NCI-H526 treated with DMSO at 0.1 percent for 48 hours (cell line): ENCODE measurements around the gene CDC34.

Source experiments
- DNase-seq: peaks from one replicate; lab custom pipeline; 2025; lab: John Stamatoyannopoulos, UW

CDC34 gene

DNA sequence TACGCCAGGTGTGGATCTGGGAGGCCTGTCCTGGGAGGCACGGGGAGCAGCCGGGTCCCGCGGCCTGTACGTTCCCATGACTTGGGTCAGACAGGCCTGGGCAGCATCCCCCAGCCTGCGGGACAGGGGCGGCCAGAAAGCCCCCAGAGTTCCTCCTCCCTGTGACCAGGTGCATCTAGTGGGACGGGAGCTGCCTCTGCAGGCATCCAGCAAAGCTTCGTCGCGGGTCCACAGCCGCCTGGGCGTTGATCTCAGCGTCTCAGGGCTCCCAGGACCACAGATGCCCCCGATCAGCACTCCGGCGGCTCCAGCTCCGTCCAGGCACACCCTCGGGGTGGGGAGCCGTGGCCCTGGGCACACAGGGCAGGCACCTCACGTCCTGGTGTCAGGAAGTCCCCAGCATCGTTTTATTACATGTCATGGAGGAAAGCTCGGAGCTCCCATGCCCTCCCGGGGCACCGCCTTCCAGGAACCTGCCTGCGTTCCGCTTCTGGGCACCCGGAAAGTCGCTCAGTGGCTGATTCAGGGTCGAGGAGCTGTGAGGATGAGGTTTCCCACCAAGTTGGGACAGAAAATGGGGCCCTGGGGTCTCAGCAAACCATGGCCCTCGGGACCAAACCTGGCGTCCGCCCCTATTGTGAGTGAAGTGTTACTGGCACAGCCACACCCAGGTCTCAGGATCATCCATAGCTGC is 10.8 kb downstream of the CDC34 start:
- no peak for DNase-seq

DNA sequence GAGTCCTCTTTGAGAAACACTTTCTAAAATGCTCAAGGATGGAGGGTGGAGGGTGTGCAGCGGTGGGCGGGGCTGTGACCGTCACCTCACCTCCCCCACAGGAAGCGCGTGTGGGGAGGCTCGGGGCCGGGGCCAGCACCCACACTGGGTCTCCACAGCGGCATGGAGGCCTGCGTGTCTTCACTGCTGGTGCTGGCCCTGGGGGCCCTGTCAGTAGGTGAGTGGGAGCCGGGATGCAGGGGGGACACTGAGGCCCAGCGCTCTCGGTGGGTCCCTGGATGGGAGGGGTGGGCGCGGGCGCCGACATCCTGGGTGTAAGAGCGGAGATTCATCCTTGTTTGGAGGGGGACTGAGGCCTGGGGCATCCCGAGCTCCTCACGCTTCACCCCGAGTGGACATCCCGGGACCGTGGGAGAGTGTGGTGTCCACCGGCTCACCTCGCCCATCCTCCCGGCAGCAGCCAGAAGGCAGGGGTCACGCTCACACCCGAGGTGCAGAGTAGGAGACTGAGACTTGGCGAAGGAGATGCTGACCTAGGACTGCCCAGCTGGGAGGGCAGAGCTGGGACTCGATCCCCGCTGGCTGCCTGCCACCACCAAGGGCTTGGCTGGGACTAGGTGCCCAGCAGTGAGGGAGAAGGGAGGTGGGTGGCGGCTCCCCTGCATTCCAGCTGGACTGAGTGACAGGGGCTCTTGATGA is 12.5 kb downstream of the CDC34 start, which contains the start of gene GZMM:
Gene GZMM (plus strand): TSS at position 144 of the 699 bp plus-strand sequence. CDS start 19 bp downstream, at position 163.
- DNase-seq: no peak

DNA sequence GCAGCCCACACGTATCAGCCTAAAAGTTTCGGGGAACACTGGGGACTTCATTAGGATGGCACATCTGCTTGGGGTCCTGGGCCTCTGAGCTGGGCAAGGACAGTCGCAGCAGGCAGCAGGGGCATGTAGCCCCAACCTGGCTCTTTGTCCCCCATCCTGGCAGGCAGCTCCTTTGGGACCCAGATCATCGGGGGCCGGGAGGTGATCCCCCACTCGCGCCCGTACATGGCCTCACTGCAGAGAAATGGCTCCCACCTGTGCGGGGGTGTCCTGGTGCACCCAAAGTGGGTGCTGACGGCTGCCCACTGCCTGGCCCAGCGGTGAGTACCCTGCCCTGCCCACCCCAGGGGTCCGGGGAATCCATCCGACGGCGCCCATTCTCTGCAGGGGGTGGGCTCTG is 15.6 kb downstream of the CDC34 start:
- no peak for DNase-seq

DNA sequence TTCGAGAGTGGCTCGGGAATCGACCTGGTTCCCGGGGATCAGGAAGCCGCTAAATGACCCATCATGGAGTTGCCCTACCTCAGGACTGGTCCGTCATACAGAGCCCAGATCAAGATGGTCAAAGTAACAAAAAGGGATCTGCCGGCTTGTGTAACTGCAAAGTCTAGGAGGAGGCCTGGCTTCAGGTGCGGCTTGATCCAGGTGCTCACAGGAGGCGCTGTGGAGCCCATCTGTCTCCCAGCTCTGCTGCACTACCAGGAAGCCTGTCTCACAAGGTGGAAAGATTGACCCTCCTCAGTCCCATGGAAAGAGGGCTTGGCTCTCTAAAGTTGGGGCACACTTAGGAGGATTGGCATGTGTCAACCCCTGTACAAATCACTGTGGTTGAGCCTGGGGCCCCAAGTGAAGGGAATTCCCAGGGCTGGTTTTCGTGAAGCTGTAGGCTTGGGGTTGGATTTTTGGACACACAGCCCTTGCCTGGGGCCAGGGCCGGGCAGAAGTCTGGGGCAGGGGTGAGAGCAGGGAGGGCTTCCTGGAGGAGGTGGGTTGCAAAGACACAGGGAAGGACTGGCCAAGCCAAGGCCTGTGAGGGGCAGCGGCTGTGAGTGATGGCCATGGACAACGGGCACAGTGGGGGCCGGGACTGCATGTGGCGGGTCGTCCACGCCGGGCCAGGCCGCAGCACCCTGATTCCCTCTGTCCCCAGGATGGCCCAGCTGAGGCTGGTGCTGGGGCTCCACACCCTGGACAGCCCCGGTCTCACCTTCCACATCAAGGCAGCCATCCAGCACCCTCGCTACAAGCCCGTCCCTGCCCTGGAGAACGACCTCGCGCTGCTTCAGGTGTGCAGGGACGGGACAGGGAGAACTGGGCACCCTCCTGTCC is 16.5 kb downstream of the CDC34 start:
- DNase-seq: no peak

DNA sequence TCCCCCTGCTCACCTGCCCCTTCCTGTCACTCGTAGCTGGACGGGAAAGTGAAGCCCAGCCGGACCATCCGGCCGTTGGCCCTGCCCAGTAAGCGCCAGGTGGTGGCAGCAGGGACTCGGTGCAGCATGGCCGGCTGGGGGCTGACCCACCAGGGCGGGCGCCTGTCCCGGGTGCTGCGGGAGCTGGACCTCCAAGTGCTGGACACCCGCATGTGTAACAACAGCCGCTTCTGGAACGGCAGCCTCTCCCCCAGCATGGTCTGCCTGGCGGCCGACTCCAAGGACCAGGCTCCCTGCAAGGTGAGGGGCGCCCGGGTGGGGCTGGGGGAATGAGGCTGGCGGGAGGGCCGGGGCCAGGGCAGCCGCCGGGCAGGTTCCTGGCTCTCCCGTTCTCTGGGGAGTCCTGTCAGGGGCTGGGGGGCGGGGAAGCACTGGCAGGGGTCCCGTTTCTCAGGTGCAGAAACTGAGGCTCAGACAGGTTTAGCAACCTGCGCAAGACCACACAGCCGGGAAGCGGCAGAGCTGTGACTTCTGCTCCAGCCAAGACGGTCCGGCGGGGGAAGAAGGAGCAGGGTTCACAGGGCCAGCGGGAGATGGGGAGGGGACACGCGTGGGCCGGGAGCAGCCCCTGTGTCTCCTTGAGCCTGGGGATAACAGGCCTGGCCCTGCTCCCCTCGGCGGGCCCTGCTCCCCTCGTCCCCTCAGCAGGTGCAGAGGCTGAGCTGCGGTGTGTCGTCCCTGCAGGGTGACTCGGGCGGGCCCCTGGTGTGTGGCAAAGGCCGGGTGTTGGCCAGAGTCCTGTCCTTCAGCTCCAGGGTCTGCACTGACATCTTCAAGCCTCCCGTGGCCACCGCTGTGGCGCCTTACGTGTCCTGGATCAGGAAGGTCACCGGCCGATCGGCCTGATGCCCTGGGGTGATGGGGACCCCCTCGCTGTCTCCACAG is 17.6 kb downstream of the CDC34 start:
- no peak for DNase-seq

DNA sequence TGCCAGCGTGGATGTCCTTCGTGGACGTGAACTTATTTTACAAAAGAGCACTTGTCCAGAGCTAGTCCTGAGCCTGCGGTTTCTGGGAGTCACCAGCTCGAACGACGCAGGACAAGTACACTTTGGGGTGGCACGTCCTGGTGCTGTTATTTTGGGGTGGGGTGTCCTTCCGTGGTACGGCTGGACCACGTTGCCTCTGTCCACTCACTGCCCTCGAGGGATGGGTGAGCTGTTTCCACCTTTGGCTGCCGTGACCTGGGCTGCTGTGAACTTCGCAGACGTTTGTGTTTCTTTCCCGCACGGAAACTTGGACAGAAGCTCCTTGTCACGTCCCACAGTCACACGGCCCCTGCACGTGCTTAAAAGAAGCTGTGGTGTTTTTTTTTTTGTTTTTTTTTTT is 23.3 kb downstream of the CDC34 start:
- DNase-seq: no peak

DNA sequence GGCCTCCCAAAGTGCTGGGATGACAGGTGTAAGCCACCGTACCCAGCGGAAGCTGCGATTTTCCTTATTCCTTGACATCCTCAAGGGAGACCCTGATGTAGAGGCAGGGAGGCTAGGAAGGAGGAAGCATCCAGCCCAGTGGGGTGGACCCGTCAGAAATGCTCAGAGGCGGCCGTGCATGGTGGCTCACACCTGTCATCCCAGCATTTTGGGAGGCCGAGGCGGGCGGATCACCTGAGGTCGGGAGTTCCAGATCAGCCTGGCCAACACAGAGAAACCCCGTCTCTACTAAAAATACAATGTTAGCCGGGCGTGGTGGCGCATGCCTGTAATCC is 23.9 kb downstream of the CDC34 start:
- no peak for DNase-seq

DNA sequence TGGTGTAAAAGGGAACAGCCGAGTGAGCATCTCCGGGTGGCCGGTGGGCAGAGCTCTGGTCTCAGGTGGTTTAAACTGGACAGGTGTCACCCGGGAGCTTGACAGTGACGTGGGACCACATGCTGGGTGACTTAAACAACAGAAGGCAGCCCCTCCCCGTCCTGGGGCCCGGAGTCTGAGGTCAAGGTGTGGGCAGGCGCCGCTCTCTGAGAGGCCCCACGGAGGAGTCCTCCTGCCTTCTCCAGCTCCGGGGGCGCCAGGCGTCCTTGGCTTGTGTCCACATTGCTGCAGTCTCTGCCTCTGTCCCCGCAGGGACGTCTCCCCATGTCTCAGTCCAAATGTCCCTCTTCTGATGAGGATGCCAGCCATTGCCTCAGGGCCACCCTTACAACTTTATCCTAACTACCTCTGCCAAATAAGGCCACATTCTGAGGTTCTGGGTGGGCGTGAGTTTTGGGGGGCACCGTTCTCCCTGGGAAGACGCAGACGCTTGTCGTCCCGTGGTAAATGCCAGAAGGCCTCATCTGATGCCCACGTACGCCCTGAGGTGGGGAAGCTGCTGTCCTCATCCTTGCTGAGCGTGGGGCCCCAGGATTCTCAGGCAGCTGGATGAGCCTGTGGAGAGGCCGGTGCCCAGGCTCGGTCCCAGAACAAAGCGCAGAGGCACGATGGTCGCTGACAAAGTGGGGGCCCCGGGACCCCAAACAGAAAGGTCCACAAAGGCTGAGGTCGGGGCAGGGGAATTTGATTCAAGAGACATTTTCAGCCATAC is 25.2 kb downstream of the CDC34 start:
- no peak for DNase-seq

DNA sequence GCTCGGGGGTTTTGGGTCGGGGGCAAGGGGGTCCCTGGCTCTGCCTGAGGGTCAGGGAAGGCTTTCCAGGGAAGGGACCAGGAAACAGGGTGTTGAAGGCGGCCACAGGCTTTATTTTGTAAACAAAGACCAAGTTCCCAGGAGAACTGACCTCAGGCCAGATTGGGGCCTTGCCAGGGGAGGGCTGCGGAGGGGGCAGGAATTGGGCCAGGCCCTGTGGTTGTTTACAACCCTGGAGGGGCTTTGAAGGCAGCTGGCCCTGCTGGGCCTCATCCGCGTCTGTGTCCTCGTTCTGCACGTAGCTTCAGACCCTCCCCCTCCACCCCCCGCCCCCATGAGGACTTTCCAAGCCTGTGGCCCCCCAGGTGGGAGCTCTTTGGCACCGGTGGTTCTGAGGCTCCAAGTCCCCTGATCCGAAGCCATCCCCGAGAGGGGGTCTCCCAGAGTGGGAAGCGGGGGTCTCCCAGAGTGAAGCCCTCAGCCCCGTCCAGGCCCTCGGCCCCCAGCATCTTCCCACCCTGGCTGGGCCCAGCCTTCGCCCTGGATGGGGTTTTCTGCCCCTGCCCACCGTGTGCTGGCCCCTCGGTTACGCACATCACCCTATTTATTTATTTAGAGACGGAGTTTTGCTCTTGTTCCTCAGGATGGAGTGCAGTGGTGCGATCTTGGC is 27.3 kb downstream of the CDC34 start:
- no peak for DNase-seq

DNA sequence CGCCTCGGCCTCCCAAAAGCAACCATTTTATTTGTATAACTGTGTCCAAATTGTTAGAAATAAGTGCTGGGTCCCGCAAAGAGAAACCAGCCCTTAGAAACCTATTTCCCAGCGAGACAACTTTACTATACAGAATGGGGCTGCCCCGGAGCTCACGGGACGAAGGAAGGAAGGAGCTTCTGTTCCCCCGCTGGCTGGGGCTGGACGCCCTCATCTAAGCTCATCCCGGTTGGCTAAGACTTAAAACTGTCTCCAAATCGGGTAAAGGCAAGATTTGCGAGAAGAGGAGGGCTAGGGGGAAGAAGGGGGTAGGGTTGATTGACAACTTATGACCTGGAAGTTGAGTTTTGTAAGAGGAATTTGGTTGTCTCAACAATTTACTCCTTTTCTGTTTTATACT is 28.6 kb downstream of the CDC34 start:
- DNase-seq: no peak

DNA sequence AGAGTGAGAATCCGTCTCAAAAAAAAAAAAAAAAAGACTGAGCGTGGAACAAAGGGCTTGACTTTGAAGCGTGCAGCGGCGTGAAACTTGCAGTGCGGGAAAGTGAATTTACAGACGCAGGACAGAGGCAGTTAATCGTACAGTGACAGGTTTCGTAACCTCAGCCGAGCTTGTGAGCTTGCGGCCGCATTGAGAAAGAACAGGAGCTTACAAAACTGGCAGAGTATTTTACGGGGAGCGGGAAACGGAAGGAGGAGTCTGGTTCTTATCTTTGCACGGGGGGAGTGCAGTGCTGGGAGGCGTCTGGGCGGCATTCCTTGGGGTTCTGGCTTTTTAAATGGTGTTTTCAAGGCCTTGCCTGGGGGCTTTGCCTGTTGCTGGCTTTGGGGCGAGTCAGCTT is 34.8 kb downstream of the CDC34 start:
- DNase-seq: no peak

DNA sequence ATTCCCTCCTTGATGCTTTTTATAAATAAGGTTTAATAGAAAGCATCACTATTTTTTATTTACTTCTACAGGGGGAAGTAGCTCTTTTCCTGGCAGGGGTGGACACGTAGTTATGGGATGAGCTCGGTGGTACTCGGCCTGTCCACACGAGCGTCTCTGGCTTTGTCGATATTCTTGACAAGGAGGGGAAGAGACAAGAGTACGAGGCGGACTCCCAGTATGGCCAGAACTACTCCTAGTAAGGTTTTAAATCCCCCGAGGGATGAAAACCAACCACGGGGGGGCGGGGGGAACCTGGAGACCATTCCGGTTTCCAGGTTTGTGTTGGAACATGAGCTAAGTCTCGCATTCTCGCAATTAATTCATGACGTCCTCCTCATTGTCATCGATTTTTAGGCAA is 35.3 kb downstream of the CDC34 start:
- DNase-seq: no peak

DNA sequence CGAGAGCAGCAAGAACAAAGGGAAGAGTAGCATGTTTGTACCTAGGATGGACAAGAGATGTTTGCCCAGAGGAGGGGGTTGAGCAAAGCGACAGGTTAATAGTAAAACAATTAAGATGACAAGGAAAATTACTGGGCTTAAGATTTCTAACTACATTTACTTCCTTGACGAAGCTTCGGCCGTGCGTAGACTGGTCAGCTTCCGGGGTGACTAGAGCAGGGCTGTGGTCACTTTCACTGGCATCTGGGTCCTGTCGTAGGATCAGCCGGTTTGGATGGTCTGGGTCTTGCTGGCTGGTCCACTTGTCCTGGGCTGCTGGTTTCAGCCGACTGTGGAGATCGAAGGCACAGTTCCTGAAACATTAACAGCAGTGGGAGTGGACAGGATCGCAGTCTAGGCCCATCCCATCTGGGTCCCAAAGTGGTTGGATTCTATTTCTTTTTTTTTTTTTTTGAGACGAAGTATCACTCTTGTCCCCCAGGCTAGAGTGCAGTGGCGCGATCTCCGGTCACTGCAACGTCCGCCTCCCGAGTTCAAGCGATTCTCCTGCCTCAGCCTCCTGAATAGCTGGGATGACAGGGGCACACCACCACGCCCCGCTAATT is 35.8 kb downstream of the CDC34 start:
- DNase-seq: no peak

DNA sequence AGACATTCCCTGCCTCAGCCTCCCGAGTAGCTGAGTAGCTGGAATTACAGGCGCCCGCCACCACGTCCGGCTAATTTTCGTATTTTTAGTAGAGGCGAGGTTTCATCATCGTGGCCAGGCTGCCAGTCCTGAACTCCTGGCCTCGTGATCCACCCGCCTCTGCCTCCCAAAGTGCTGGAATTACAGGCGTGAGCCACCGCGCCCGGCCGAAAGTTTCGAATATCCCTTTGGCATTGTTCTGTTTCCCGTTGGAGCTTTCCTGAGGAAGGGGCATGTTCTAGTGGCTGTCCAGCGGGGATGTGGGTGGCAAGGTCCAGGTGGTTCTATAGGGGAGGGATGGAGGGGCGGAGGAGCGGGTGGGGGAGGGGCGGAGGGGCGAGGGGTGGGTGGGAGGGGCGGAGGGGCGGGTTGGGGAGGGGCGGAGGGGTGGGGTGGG is 38.7 kb downstream of the CDC34 start:
- DNase-seq: no peak

DNA sequence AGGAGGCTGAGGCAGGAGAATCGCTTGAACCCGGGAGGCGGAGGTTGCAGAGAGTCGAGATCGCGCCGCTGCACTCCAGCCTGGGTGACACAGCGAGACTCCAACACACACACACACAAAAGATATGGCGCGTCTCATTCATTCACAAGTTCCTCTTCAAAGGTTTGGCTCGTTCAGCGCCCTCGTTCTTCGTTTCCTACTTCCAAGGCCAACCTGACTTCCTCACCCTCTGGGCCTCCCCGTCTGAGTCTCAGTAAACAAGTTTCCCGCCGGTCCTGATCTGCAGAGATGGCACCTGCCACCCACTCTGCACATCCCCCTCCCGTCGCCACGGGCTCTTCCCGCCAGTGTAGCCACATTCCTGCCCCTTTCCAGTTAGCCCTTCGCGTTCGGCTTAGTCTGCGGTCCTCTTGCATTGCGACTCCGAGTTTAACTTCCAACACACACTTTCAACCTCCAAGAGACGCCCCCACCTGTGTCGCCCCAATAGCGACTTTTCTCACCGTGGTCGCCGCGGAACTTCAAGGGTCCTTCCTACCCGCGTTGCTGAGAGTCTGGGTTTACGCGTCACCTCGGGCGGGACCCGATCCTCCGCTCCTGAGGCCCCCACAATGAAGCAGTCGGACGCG is 39.5 kb downstream of the CDC34 start:
- DNase-seq: peak; percentile 35

DNA sequence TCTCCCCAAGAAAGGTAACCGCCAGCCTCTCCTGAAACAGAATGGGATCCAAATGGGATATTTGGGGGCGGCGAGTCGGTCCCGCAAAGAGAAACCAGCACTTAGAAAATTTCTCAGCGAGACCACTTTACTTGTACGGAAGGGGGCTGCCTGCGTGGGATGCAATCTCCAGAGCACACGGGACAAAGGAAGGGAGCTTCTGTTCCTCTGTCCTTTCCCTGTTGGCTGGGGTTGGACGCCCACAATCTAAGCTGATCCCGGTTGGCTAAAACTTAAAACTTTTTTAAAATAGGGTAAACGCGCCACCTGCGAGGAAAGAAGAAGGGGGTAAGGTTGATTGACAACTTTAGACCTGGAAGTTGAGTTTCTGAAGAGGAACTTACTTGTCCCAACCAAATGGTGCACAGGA is 40.0 kb downstream of the CDC34 start:
- DNase-seq: no peak

DNA sequence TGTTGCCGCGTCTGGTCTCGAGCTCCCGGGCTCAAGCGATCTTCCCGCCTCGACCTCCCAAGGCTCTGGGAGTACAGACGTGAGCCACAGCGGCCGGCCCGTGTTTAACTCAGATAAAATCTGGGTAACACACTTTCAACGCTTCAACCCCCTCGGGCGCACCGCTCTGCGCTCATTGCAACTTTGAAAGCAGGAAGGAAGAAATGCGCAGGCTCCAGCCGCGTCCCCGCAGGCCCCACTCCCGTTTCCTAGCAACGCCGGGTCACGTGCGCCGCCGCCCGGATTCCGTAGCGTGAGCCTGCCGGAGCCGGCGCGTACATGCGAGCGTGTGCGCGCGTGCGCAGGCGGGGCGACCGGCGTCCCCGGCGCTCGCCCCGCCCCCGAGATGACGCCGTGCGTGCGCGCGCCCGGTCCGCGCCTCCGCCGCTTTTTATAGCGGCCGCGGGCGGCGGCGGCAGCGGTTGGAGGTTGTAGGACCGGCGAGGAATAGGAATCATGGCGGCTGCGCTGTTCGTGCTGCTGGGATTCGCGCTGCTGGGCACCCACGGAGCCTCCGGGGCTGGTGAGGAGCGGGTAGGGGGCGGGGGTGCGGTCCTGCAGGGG is 40.7 kb downstream of the CDC34 start, which contains the start of gene BSG:
Gene BSG (plus strand): TSS at position 457 of the 603 bp plus-strand sequence. CDS start 39 bp downstream, at position 496.
- peak; percentile 87 for DNase-seq

DNA sequence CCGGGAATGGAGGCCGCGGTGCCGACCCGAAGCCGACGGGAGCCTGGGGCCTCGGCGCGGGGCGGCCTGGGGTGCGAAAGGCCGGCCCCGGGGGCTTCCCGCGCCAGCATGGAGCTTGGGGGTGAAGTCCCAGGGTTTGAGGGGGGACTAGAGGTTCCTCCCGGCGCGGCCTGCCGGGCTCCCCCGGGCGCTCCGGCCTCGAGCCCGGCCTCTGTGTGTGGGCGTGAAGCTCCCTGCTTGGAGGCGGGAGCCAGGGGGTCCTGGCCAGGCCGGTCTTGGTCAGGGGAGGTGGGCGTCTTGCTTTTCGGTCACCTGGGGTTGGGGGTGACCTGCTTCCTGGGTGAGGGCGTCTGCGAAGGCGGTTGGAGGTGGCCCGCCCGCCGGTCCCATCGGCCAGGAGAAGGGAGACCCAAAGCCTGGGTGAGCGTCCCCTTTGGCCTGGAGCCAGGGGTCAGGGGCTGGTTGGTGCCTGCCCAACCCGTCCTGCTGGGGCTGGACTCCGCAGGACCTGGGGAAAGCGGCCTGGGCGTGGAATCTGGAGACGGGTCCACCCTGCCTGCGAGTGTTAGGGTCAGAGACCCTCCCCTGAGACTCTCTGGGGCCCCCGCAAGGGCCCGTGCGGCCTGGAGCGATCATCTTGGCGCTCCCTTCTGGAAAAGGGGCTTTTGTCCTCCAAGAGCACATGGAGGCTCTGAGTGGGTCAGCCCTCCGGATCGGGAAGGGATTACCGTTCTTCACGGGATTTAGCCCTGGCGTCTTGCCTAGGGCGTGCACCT is 41.4 kb downstream of the CDC34 start:
- no peak for DNase-seq
